Prostate gland (tissue), 2 donors: ENCODE results near the gene CADPS2. TPM values are rescaled to one million over a fixed set of nuclear protein-coding genes. Genes with fewer than 3 reads are reported as not detected.

Experiments
- DNase-seq: peaks from one replicate; pipeline ENCODE4 v3.0.0-alpha.2; 2019; ENCODE audit warnings: low spot score
- H3K27ac ChIP-seq, 2 donors: fragments of 200-600 bp; sonication (generic); 2 replicates each; pipeline ENCODE4 v1.5.1; 2017 to 2019
- H3K27me3 ChIP-seq: fragments of 200-600 bp; sonication (generic); replicated peaks from 2 replicates; pipeline ENCODE4 v1.5.1; 2019; ENCODE audit not compliant: insufficient read depth
- H3K36me3 ChIP-seq, 2 donors: fragments of 200-600 bp; sonication (generic); 1 replicate in 1 of 2; 2 replicates in 1 of 2; pipeline versions ENCODE4 v1.5.1 to v1.8.1; 2017 to 2019
- H3K4me1 ChIP-seq: fragments of 200-600 bp; sonication (generic); replicated peaks from 2 replicates; pipeline ENCODE4 v1.5.1; 2019
- H3K4me3 ChIP-seq, 2 donors: fragments of 200-600 bp; sonication (generic); 2 replicates each; pipeline ENCODE4 v1.5.1; 2017 to 2019
- H3K9me3 ChIP-seq: fragments of 200-600 bp; sonication (generic); 2 replicates; pipeline ENCODE4 v1.5.1; 2017
- CTCF ChIP-seq, 4 experiments: fragments of 200-600 bp in 2 of 4; fragments of 450-650 bp in 2 of 4; sonication (generic) in 2 of 4; IDR thresholded peaks; 1 replicate in 3 of 4; 2 replicates in 1 of 4; pipeline ENCODE4 v1.5.1; 2016 to 2019; ENCODE audit warnings: antibody characterized with exemption in 4 of 4, mild to moderate bottlenecking in 2 of 4, moderate library complexity in 2 of 4
- POLR2A ChIP-seq: fragments of 450-650 bp; IDR thresholded peaks from one replicate; pipeline ENCODE4 v1.6.1; 2016; ENCODE audit warnings: antibody characterized with exemption, mild to moderate bottlenecking
- POLR2AphosphoS5 ChIP-seq: sonication (generic); formaldehyde crosslinking; IDR thresholded peaks from one replicate; pipeline ENCODE4 v1.6.1; 2017; ENCODE audit warnings: antibody characterized with exemption
- WGBS: methylation state at CpG from one replicate; pipeline ENCODE4 v1.1.5; 2018; 5-methylcytosine and 5-hydroxymethylcytosine counted together
- intact Hi-C: fragments of 100-400 bp; cut with DNase I; formaldehyde crosslinking; loops from one replicate; pipeline ENCODE4 v1.14.2; 2022
- small RNA-seq, 2 donors: library from RNA; depleted of rRNA; stranded (forward); fragments of <200 nt; gene quantifications; one replicate each; pipeline ENCODE3, GENCODE V24; 2016
- total RNA-seq, 2 donors: library from RNA; depleted of rRNA; stranded (reverse); fragments of >200 nt; gene quantifications; one replicate each; pipeline ENCODE4 v1.1.0, GENCODE V29; 2016

The CADPS2 gene
- total RNA-seq, 2 donors from 2014 or later, result 22.2 to 50.4 TPM

GRCh38 chr7:122273117-122273516 is 613.1 kb downstream of the CADPS2 start:
- Histone ChIP-seq H3K9me3 (no peaks in the 10 kb centered on the region), H3K27ac (no peak overlapping the region), H3K4me1 (no peaks in the 10 kb centered on the region), H3K36me3 (no peaks in the 10 kb centered on the region), H3K27me3 (no peaks in the 10 kb centered on the region), H3K4me3 (no peak overlapping the region)
- WGBS, result 94% methylated on average over 2 of the region's 2 CpGs
- TF ChIP-seq CTCF (IDR thresholded peaks at IDR 0.05) (no peak), POLR2A (no peak), POLR2AphosphoS5 (no peak)
- intact Hi-C loops, result no loop called here
- DNase-seq, result no peak

- TF ChIP-seq POLR2AphosphoS5 (no peak), CTCF (IDR thresholded peaks at IDR 0.05) (no peak), POLR2A (no peak)
- 59% methylated on average over 1 of the region's 1 CpG for WGBS
- no peaks in the 10 kb centered on the region for H3K27me3 ChIP-seq
- DNase-seq, result no peak
- intact Hi-C loops, result no loop called here
- no peaks in the 10 kb centered on the region for H3K36me3 ChIP-seq
- no peak overlapping the region for H3K4me3 ChIP-seq
- no peak overlapping the region for H3K27ac ChIP-seq
- H3K9me3 ChIP-seq, result no peaks in the 10 kb centered on the region
- H3K4me1 ChIP-seq, result no peaks in the 10 kb centered on the region
Measured at GRCh38 chr7:122269241-122269640, 617.0 kb downstream of the CADPS2 start.

Small RNA genes lying within 50 kb of the gene (small RNA-seq; reads per million reads assigned to genes)
- 0 reads per million in 2 donors for gene AC006463.1

Other genes starting within 250 kb of the CADPS2 start
- gene RNF133, start 187.3 kb downstream of the CADPS2 start, total RNA-seq, result 1 to 10 TPM; 1.0 to 3.2 TPM
- 1 to 10 TPM; 2.9 to 3.4 TPM for gene RNF148, start 183.5 kb downstream of the CADPS2 start, total RNA-seq
- not detected for gene TAS2R16, start 109.2 kb upstream of the CADPS2 start, total RNA-seq